Heart left ventricle (tissue), 16 donors: ENCODE data around the gene TAF7L. TPM values are rescaled to one million over a fixed set of nuclear protein-coding genes. Genes with fewer than 3 reads are reported as not detected.

ENCODE experiments used
- ATAC-seq, 4 donors: fragments of 200-7000 bp; cut with Tn5 transposase; one replicate each; pipeline ENCODE4 v1.9.1; 2020 to 2022; ENCODE audit warnings: moderate library complexity in 4 of 4, mild to moderate bottlenecking in 3 of 4, moderate number of reproducible peaks in 1 of 4
- DNase-seq, 5 donors: peaks; one replicate each; pipeline ENCODE4 v3.0.0-alpha.2; 2020
- H3K27ac ChIP-seq, 12 donors: fragments of 200-600 bp; sonication (generic) in 4 of 12; one replicate each; pipeline versions ENCODE4 v1.5.0 to v1.8.0; 2016 to 2022; ENCODE audit warnings: mild to moderate bottlenecking in 2 of 12
- H3K27me3 ChIP-seq, 9 donors: fragments of 200-600 bp; sonication (generic) in 2 of 9; one replicate each; pipeline versions ENCODE4 v1.5.1 to v1.8.0; 2016 to 2022; ENCODE audit warnings: mild to moderate bottlenecking in 3 of 9
- H3K36me3 ChIP-seq, 9 donors: fragments of 200-600 bp; sonication (generic) in 2 of 9; one replicate each; pipeline versions ENCODE4 v1.5.0 to v1.8.0; 2018 to 2022; ENCODE audit warnings: mild to moderate bottlenecking in 2 of 9
- H3K4me1 ChIP-seq, 12 donors: fragments of 200-600 bp; sonication (generic) in 4 of 12; one replicate each; pipeline versions ENCODE4 v1.5.0 to v1.8.0; 2016 to 2022; ENCODE audit warnings: mild to moderate bottlenecking in 3 of 12
- H3K4me3 ChIP-seq, 12 donors: fragments of 200-600 bp; sonication (generic) in 4 of 12; one replicate each; pipeline versions ENCODE4 v1.5.0 to v1.8.0; 2017 to 2022; ENCODE audit warnings: mild to moderate bottlenecking in 9 of 12, moderate library complexity in 4 of 12
- H3K9me3 ChIP-seq, 12 donors: fragments of 200-600 bp; sonication (generic) in 4 of 12; one replicate each; pipeline versions ENCODE4 v1.5.0 to v1.8.0; 2016 to 2022; ENCODE audit warnings: mild to moderate bottlenecking in 1 of 12
- CTCF ChIP-seq, 12 donors: fragments of 200-600 bp; sonication (generic) in 4 of 12; IDR thresholded peaks; one replicate each; pipeline versions ENCODE4 v1.5.0 to v1.8.0; 2018 to 2022; ENCODE audit warnings: antibody characterized with exemption in 12 of 12, mild to moderate bottlenecking in 5 of 12
- POLR2A ChIP-seq, 2 donors: fragments of 450-650 bp; IDR thresholded peaks; one replicate each; pipeline ENCODE4 v1.6.1; 2017; ENCODE audit warnings: antibody characterized with exemption in 2 of 2, mild to moderate bottlenecking in 2 of 2, moderate library complexity in 2 of 2
- WGBS, 4 donors: extraction: QIAGEN DNeasy Blood & Tissue Kit in 2 of 4; methylation state at CpG; one replicate each; pipeline versions ENCODE4 v1.1.5 to v1.1.7; 2013 to 2018; 5-methylcytosine and 5-hydroxymethylcytosine counted together
- intact Hi-C, 10 donors: fragments of 100-400 bp; cut with DNase I; formaldehyde crosslinking; loops; one replicate each; pipeline versions ENCODE4 v1.11.1 to v1.14.2; 2022
- polyA plus RNA-seq, 2 donors: library from polyadenylated mRNA; stranded (reverse); fragments of 200-250 nt; gene quantifications; one replicate each; pipeline ENCODE4 v1.2.3, GENCODE V29; 2013
- total RNA-seq, 9 donors: library from RNA; depleted of rRNA in 2 of 9; stranded (reverse); fragments of >200 nt in 2 of 9; fragmentation: NEBNext Ultra II Directional in 3 of 9; extraction: Animal tissue kit (Norgen Biotek cat#: 25700) in 3 of 9; gene quantifications; one replicate each; pipeline versions ENCODE4 v1.1.0 to v1.2.4, GENCODE V29; 2016 to 2023
- donor health status: ischemic (EF 13 %, LVEDD 7.1; RV severe dilation, severe dysfunction).
- donor health status: healthy with polysubstance abuse.
- donor health status: DM: no; HTN: yes; CAD: no.
- donor health status: DM: no; HTN: no; CAD: no.
- donor health status: ischemic (EF 25% LVEDD 6.9; RV normal size, moderate dysfunction).
- donor health status: ischemic (EF 25% LVEDD 5.7; RV mildly dilated, moderate dysfunction).
- donor health status: healthy.
- donor health status: DM: yes; HTN: yes; CAD: no.
- donor health status: ischemic (EF 35%, LVEDD 5.7; RV mildly dilated, moderate dysfunction).
- donor health status: nonischemic (EF 11% LVEDD 7.7; RV severe dilation, severe dysfunction).
- donor health status: DM: yes; HTN: yes; CAD: no.
- donor health status: PGD.
- donor health status: ischemic (EF 29% LVEDD 5.4; RV normal size, mild dysfunction).
- donor health status: nonischemic (EF 23%, LVEDD 6.1; RV moderate dilation, normal function).

TAF7L gene
- total and polyA plus RNA-seq, 11 donors, result 0.04 TPM; not detected in 10

- 57 to 79% (median 70%) methylated on average over 2 of the region's 2 CpGs for WGBS, 4 donors
- H3K4me3 ChIP-seq, result no peak overlapping the region
- no peaks in the 10 kb centered on the region for H3K9me3 ChIP-seq
- H3K36me3 ChIP-seq, result no peaks in the 10 kb centered on the region
- peaks cover 0 to 23% (median 0%) of the 10 kb centered on the region in 9 donors for H3K27me3 ChIP-seq
- no peak for TF ChIP-seq POLR2A (IDR thresholded peaks at IDR 0.05)
- TF ChIP-seq CTCF (IDR thresholded peaks at IDR 0.05), result no peak
- no peaks in the 10 kb centered on the region for H3K4me1 ChIP-seq
- no peak overlapping the region for H3K27ac ChIP-seq
- ATAC-seq, result no peak
- intact Hi-C loops, result no loop called here
- no peak for DNase-seq
Measured at GRCh38 chrX:101263766-101264165, 27.4 kb downstream of the TAF7L start.

- intact Hi-C loops, result no loop called here
- 76 to 97% (median 95%) methylated on average over 4 of the region's 4 CpGs for WGBS, 4 donors
Measured at GRCh38 chrX:101262590-101262989, 28.5 kb downstream of the TAF7L start.

GRCh38 chrX:101260435-101260834, 30.7 kb downstream of the TAF7L start:
- peaks cover 0 to 13% (median 0%) of the 10 kb centered on the region in 9 donors for H3K27me3 ChIP-seq
- no peaks in the 10 kb centered on the region for H3K4me1 ChIP-seq
- no peak for TF ChIP-seq POLR2A (IDR thresholded peaks at IDR 0.05)
- intact Hi-C loops, result no loop called here
- no peaks in the 10 kb centered on the region for H3K9me3 ChIP-seq
- no peak overlapping the region for H3K27ac ChIP-seq
- H3K4me3 ChIP-seq, result no peak overlapping the region
- DNase-seq, result no peak
- ATAC-seq, result no peak
- H3K36me3 ChIP-seq, result no peaks in the 10 kb centered on the region
- WGBS, 4 donors, result 65 to 81% (median 73%) methylated on average over 4 of the region's 4 CpGs

More at GRCh38 chrX:101262590-101262989, 28.5 kb downstream of the TAF7L start:
- DNase-seq (no peak), ATAC-seq (no peak)
- no peaks in the 10 kb centered on the region for H3K36me3 ChIP-seq
- H3K9me3 ChIP-seq, result no peaks in the 10 kb centered on the region
- H3K4me1 ChIP-seq, result no peaks in the 10 kb centered on the region
- no peak overlapping the region for H3K4me3 ChIP-seq
- peaks cover 0 to 15% (median 0%) of the 10 kb centered on the region in 9 donors for H3K27me3 ChIP-seq
- TF ChIP-seq CTCF (IDR thresholded peaks at IDR 0.05) (no peak), POLR2A (IDR thresholded peaks at IDR 0.05) (no peak)
- no peak overlapping the region for H3K27ac ChIP-seq

GRCh38 chrX:101258259-101258581, 32.9 kb downstream of the TAF7L start:
- no peaks in the 10 kb centered on the region for H3K4me1 ChIP-seq
- peaks cover 0 to 17% (median 0%) of the 10 kb centered on the region in 9 donors for H3K27me3 ChIP-seq
- ATAC-seq (no peak), DNase-seq (no peak)
- H3K36me3 ChIP-seq, result no peaks in the 10 kb centered on the region
- intact Hi-C loops, result loop anchor here in 1 of 10 donors (10.0 kb wide), 1 partner anchor 63 kb away; no protein-coding TSS in a partner anchor
- no peak overlapping the region for H3K4me3 ChIP-seq
- no peak overlapping the region for H3K27ac ChIP-seq
- H3K9me3 ChIP-seq, result no peaks in the 10 kb centered on the region
- 84 to 94% (median 88%) methylated on average over 11 of the region's 11 CpGs for WGBS, 4 donors
- no peak for TF ChIP-seq POLR2A (IDR thresholded peaks at IDR 0.05)
- TF ChIP-seq CTCF (IDR thresholded peaks at IDR 0.05), result no peak
